D341Med (cell line): Measurements from ENCODE around the gene MS4A1.
"Not testable (repeated sequence)": the region's sequence is repeated elsewhere in the genome, so short reads cannot be mapped to it uniquely, and the experiment has no call there.

ENCODE experiments used
- DNase-seq: peaks from one replicate; pipeline ENCODE4 v3.0.0; 2012; ENCODE audit warnings: low spot score

The MS4A1 gene

GRCh38 chr11:60455531-60456042 lies at the start of gene MS4A1:
Gene MS4A1, plus strand, starts transcription at chr11:60455847. Its CDS starts 6,528 bp downstream, at chr11:60462375.
- DNase-seq = no peak

- DNase-seq = no peak
Measured at GRCh38 chr11:60420015-60420414, 35.6 kb upstream of the MS4A1 start.

DNA sequence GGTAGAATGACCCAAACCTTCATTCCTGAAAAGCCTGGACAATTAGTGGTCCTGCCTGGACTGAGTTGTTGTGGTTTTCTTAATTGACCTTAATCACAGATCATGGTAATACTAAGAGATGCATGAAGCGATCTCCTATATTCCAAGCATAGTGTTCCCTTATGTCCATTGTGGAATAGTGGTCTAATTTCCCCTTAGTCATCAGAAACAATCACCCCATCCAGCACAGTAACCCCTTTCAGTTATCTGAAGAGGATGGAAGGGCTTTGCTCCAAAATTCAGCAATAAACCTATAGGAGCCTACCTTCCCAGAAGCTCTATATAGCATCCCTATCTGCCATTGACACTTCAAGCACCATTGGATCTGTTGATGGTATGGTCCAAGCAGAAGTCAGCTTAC lies 33.0 kb upstream of the MS4A1 start:
- no peak for DNase-seq

GRCh38 chr11:60428517-60428916 lies 27.1 kb upstream of the MS4A1 start:
- no peak for DNase-seq

- no peak for DNase-seq
Measured at GRCh38 chr11:60429272-60429671, 26.4 kb upstream of the MS4A1 start, which contains the start of gene MS4A5. Gene MS4A5, plus strand, starts transcription at chr11:60429572. Its CDS starts 103 bp downstream, at chr11:60429675.

DNA sequence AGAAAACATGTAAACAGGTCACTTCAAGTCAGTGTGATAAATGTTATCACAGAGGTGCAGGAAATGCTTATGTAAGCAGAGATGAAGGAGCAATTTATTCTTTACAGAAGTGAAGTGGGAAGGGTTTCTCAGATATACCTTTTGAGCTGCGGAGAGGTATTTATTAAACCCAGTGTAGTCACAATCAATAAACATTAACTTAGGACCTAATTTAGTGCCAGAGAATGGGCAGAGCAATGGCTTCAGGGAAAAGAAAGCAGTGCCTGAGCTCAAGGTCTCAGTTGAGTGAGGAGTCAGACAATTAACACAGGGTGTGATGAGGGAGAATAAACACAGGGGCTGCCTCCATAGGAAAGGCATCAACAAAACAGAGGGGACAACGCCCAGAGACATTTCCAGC lies 24.4 kb upstream of the MS4A1 start:
- DNase-seq = no peak

- DNase-seq = no peak
Measured at GRCh38 chr11:60433401-60433800, 22.2 kb upstream of the MS4A1 start.

DNA sequence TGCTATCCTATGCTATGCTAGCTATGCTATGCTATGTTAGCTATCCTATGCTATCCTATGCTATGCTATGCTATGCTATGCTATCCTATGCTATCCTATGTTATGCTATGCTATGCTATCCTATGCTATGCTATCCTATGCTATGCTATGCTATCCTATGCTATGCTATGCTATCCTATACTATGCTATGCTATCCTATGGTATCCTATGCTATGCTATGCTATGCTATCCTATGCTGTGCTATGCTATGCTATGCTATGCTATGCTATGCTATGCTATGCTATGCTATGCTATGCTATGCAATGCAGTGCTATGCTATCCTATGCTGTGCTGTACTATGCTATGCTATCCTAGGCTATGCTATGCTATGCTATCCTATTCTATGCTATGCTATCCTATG lies 8.6 kb upstream of the MS4A1 start:
- no peak for DNase-seq

DNA sequence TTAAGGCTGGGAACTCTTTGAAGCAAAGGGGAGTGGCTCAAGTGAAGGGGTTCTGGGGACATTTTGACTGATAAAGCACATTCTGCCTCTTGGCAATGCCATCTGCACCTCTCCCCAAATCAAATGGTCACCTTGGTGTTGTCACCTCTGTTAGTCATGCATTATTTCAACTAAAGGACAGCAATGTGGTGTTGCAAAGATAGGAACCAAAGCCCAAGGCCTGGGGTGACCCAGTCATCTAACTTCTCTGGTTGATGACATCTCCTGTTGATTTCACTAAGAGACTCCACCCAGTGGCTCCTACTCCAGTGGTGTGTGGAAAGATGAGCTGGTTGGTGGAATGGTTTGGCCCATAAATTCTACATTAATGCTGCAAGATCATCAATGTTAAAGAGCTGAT lies 7.8 kb upstream of the MS4A1 start:
- DNase-seq = no peak

GRCh38 chr11:60451185-60451584 lies 4.5 kb upstream of the MS4A1 start:
- not testable (repeated sequence) for DNase-seq

- no peak for DNase-seq
Measured at GRCh38 chr11:60454212-60454611, 1.4 kb upstream of the MS4A1 start.

DNA sequence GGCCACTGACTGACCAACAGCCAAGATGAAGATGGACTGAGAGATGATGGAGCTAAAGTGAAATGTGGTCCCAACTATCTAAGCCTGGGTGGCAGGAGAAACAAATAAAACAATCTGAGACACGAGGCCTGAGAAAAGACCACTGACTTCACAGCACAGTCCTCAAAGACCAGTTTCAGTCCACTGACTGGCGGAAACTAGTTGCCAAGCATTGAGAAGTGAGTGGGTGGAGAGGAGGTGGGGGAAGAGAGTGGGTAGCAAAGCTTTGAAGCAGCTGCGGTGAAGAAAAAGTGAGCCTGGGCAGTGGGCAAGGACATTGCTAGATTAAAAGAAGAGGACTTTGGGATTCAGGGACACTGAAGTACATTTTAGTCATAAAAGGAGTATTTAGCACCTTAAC lies 1.9 kb downstream of the MS4A1 start:
- no peak for DNase-seq

GRCh38 chr11:60459345-60459744 lies 3.7 kb downstream of the MS4A1 start:
- DNase-seq = no peak

- DNase-seq = no peak
Measured at GRCh38 chr11:60468829-60469228, 13.2 kb downstream of the MS4A1 start.

- no peak for DNase-seq
Measured at GRCh38 chr11:60469723-60470122, 14.1 kb downstream of the MS4A1 start.

GRCh38 chr11:60477035-60477445 lies 21.4 kb downstream of the MS4A1 start:
- no peak for DNase-seq

DNA sequence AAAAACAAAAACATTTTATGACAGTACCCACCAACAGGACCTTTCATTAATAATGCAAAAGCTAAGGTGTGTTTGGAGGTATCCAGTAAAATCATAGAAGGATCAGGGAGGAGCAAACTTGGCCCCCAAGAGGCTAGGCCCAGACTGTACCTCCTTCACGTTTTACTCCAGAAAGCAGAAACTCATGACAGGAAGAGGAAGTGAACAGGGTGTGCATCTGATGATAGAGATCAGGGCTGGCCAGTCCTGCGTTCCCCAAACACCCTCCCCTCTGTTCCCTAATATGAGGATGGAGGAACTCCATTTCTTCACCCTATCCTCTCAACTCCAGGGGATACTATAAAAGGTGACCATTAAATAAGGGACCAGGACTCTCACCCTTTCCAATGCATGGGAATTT lies 26.7 kb downstream of the MS4A1 start:
- DNase-seq = no peak

DNA sequence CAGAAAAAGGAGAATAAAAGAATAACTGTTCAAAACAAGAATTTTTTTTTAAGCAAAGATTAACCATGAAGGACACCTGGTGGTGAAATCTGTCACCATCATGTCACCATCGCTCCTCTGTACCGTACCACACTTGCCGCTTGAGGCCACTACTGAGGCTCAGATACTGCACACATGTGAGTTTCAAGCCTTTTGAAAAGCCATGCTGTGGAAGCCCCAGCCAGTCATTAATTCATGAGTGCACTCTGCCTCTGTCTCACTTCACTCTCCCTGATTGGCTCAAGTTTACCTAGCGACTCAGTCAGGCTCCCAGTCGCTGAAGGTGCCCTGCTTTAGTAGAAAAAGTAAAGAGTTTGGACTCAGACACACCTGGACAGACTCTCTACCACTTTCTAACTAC lies 30.3 kb downstream of the MS4A1 start:
- DNase-seq = no peak

GRCh38 chr11:60492488-60493009 lies 36.9 kb downstream of the MS4A1 start, which contains the start of gene MS4A12:
Gene MS4A12, plus strand, starts transcription at chr11:60492778. Its CDS starts 4,541 bp downstream, at chr11:60497319.
- no peak for DNase-seq

DNA sequence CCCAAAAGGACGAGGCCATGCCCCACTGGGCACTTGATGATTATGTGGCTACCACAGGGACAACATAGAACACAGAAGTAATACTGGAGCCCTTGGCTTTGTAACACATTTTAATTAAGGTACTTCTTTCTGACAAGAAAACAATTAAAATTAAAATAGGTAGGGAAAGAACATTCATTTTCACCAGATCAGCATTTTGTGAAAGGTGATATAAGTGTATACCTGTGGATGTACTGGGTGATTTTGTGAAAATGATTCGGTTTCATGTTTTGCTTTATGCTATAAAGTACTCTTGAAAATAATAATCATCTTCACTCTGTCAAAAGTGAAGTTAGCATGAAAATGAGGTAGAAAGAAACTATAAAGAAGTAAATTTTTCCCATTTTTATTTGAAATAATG lies 37.8 kb downstream of the MS4A1 start:
- no peak for DNase-seq

- no peak for DNase-seq
Measured at GRCh38 chr11:60498399-60498798, 42.8 kb downstream of the MS4A1 start.

GRCh38 chr11:60498853-60499252 lies 43.2 kb downstream of the MS4A1 start:
- DNase-seq = no peak

DNA sequence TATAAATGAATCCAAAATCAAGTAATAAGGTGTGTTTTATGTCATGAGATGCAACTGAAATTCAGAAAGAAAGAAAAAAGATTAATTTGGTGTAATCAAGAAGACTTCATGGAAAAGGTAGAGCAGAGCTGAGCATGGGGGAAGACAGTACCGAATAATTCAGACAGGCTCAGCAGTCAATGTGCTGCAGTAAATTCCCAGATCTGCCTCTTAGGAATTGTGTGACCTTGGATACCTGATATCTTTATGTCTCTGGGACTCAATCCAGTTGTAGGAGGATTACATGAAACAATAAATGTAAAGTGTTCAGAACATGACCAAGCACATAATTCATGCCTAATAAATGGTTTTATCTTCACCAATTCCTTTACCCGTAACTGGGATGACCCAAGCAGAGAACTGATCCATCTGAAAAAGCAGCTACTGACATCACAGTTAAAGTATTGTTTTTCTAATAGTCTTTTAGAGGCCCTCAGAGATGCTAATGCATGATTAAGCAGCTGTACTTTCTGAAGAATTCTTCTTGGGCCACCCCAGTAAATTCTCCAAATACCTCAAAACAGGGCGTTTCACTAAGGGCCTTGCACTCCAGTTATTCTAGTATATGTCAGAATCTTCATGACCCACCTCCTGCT lies 44.7 kb downstream of the MS4A1 start:
- DNase-seq = no peak

DNA sequence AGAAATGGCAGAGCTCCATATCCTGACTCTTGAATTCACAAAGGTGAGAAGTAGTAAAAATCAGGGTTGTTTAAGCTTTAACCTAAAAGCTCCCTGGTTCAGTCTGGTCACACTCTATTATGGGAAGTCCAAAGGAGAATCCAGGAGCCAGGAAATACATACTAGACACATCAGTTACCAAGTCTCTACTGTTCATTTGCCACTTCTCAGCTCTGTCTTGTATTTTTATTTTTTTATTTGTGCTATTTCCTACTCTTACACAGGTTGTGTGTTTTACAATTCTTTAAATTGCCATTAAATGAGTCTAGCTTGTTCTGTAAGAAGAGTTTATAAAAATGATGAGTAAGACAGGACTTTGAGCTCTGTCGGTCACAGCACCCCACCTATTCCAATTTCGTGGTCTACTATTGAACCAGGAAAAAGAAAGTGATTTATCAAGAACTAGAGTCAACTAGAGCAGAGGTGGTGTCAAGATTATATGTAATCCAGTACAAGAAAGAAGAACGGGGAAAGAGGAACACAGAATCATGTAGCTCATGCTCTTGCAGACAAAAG lies 46.7 kb downstream of the MS4A1 start:
- DNase-seq = no peak
